CD4-positive, alpha-beta memory T cell (primary cell): Measurements from ENCODE around the gene F7. TPM values are rescaled to one million over a fixed set of nuclear protein-coding genes. Genes with fewer than 3 reads are reported as not detected.

Experiments
- CTCF ChIA-PET: fragments of 350-600 bp; sonication (Branson Sonifier 250); formaldehyde crosslinking; loops from one replicate; lab custom pipeline; 2021; ENCODE audit warnings: inconsistent platforms; ENCODE audit not compliant: partially characterized antibody; lab: Charles Lee
- POLR2A ChIA-PET: fragments of 350-600 bp; sonication (Branson Sonifier 250); formaldehyde crosslinking; loops from one replicate; lab custom pipeline; 2021; ENCODE audit not compliant: partially characterized antibody; lab: Charles Lee
- DNase-seq, 5 donors: peaks; one replicate each; pipeline versions ENCODE4 v3.0.0 to v3.0.0-alpha.2; 2020 to 2022; ENCODE audit warnings: mixed read lengths in 1 of 5
- H3K27ac ChIP-seq: one replicate; pipeline ENCODE4 v1.7.0; 2013; ENCODE audit warnings: low read depth, low read length
- H3K27me3 ChIP-seq: 2 replicates; pipeline ENCODE4 v1.7.0; 2013; ENCODE audit warnings: mild to moderate bottlenecking, low read length, moderate library complexity; ENCODE audit not compliant: insufficient read depth
- H3K36me3 ChIP-seq: 2 replicates; pipeline ENCODE4 v1.7.0; 2013; ENCODE audit warnings: mild to moderate bottlenecking, low read length, moderate library complexity; ENCODE audit not compliant: insufficient read depth
- H3K4me1 ChIP-seq: 2 replicates; pipeline ENCODE4 v1.7.0; 2013; ENCODE audit warnings: mild to moderate bottlenecking, low read length, moderate library complexity; ENCODE audit not compliant: insufficient read depth
- H3K4me3 ChIP-seq, 2 donors: one replicate each; pipeline ENCODE4 v1.7.0; 2013; ENCODE audit warnings: low read length in 2 of 2, mild to moderate bottlenecking in 1 of 2
- H3K9me3 ChIP-seq, 2 donors: one replicate each; pipeline ENCODE4 v1.7.0; 2013; ENCODE audit warnings: low read length in 2 of 2, control low read depth in 1 of 2; ENCODE audit not compliant: control insufficient read depth in 1 of 2
- H3K27ac Mint-ChIP-seq, 7 donors: one replicate each; pipeline ENCODE4 v1.8.0; 2020 to 2021; ENCODE audit warnings: mixed read lengths in 7 of 7, mild to moderate bottlenecking in 6 of 7, inconsistent platforms in 3 of 7, moderate library complexity in 3 of 7
- H3K27me3 Mint-ChIP-seq, 2 donors: one replicate each; pipeline ENCODE4 v1.8.0; 2020 to 2021; ENCODE audit warnings: mixed read lengths in 2 of 2
- H3K36me3 Mint-ChIP-seq, 2 donors: one replicate each; pipeline ENCODE4 v1.8.0; 2020 to 2021; ENCODE audit warnings: mixed read lengths in 2 of 2, inconsistent platforms in 1 of 2, mild to moderate bottlenecking in 1 of 2
- H3K4me1 Mint-ChIP-seq, 4 donors: one replicate each; pipeline ENCODE4 v1.8.0; 2020 to 2021; ENCODE audit warnings: mixed read lengths in 4 of 4, mild to moderate bottlenecking in 1 of 4
- H3K4me3 Mint-ChIP-seq, 8 donors: one replicate each; pipeline ENCODE4 v1.8.0; 2020 to 2021; ENCODE audit warnings: mixed read lengths in 8 of 8, mild to moderate bottlenecking in 7 of 8, moderate library complexity in 6 of 8, inconsistent platforms in 3 of 8
- H3K9me3 Mint-ChIP-seq, 8 donors: one replicate each; pipeline ENCODE4 v1.8.0; 2020 to 2021; ENCODE audit warnings: mixed read lengths in 8 of 8, mild to moderate bottlenecking in 5 of 8, inconsistent platforms in 3 of 8, moderate library complexity in 1 of 8
- intact Hi-C: fragments of 100-400 bp; cut with micrococcal nuclease; formaldehyde crosslinking; loops from one replicate; pipeline ENCODE4 v1.15.1; 2023
- polyA plus RNA-seq, 2 donors: library from polyadenylated mRNA; unstranded; fragments of 300-500 nt; fragmentation: Illumina TruSeq; gene quantifications; one replicate each; pipeline ENCODE4 v1.2.3, GENCODE V29; 2021
- total RNA-seq, 2 experiments: library from RNA; stranded (reverse); gene quantifications; one replicate each; pipeline ENCODE4 v1.2.3, GENCODE V29; 2021

F7 gene
- total and polyA plus RNA-seq, 4 experiments from 2014 or later, result not detected

GRCh38 chr13:113084943-113085540 lies 20.5 kb upstream of the F7 start:
- intact Hi-C loops, result no loop called here
- DNase-seq, result no peak
- H3K4me3 ChIP-seq, result no peak overlapping the region
- Mint-ChIP-seq H3K4me3 (no peak overlapping the region), H3K4me1 (no peaks in the 10 kb centered on the region), H3K36me3 (peaks cover 0 to 9% of the 10 kb centered on the region in 2 donors), H3K27me3 (no peaks in the 10 kb centered on the region), H3K9me3 (peaks cover 0 to 2% (median 0%) of the 10 kb centered on the region in 8 donors), H3K27ac (peak overlapping the region in 1 of 7 donors; percentile 15)
- H3K27ac ChIP-seq, result no peak overlapping the region
- H3K4me1 ChIP-seq, result no peaks in the 10 kb centered on the region
- H3K9me3 ChIP-seq, result no peaks in the 10 kb centered on the region
- POLR2A ChIA-PET, result no interaction called here
- CTCF ChIA-PET, result no interaction called here
- H3K36me3 ChIP-seq, result no peaks in the 10 kb centered on the region
- no peaks in the 10 kb centered on the region for H3K27me3 ChIP-seq

DNA sequence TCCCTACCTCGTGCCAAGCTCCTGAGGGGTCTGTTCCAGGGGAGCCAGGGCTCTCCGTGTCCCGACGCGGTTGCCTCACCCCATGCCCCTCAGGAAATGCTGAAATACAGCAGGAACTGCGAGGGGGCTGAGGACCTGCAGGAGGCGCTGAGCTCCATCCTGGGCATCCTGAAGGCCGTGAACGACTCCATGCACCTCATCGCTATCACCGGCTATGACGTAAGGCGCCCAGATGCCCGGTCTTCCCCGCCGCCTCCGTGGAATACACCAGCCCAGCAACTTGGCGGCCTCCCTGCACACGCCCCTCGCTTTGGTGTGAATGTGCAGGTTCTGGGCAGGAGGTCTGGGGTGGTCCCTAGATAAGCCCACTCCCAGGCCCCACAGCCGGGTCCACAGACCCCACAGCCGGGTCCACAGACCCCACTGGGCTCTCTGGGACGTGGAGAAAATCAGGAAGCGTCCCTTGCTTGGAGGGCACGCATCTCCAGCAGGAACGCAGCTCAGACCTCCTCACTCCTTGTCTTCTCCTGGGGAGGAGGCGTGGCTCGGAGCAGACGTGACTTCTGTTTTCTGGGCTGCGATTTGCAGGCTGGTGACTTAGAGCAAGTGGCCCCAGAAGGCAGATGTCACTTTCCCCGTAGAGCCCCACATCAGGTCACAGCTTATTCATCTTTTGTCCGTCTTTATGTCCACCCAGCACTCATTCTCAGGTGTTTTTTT lies 19.4 kb upstream of the F7 start:
- H3K9me3 Mint-ChIP-seq, result peaks cover 0 to 2% (median 0%) of the 10 kb centered on the region in 8 donors
- H3K36me3 ChIP-seq, result no peaks in the 10 kb centered on the region
- H3K27me3 Mint-ChIP-seq, result no peaks in the 10 kb centered on the region
- no peak overlapping the region for H3K4me3 Mint-ChIP-seq
- ChIA-PET POLR2A (no interaction called here), CTCF (interaction anchor here (0.7 kb wide), 1 partner anchor 108 kb away, joined by 3 read pairs; no protein-coding TSS in a partner anchor)
- no peaks in the 10 kb centered on the region for H3K4me1 ChIP-seq
- intact Hi-C loops, result no loop called here
- no peaks in the 10 kb centered on the region for H3K9me3 ChIP-seq
- no peaks in the 10 kb centered on the region for H3K27me3 ChIP-seq
- no peak overlapping the region for H3K27ac ChIP-seq
- peaks cover 2 to 9% of the 10 kb centered on the region in 2 donors for H3K36me3 Mint-ChIP-seq
- DNase-seq, result no peak
- H3K4me3 ChIP-seq, result no peak overlapping the region
- H3K4me1 Mint-ChIP-seq, result no peaks in the 10 kb centered on the region
- H3K27ac Mint-ChIP-seq, result no peak overlapping the region

DNA sequence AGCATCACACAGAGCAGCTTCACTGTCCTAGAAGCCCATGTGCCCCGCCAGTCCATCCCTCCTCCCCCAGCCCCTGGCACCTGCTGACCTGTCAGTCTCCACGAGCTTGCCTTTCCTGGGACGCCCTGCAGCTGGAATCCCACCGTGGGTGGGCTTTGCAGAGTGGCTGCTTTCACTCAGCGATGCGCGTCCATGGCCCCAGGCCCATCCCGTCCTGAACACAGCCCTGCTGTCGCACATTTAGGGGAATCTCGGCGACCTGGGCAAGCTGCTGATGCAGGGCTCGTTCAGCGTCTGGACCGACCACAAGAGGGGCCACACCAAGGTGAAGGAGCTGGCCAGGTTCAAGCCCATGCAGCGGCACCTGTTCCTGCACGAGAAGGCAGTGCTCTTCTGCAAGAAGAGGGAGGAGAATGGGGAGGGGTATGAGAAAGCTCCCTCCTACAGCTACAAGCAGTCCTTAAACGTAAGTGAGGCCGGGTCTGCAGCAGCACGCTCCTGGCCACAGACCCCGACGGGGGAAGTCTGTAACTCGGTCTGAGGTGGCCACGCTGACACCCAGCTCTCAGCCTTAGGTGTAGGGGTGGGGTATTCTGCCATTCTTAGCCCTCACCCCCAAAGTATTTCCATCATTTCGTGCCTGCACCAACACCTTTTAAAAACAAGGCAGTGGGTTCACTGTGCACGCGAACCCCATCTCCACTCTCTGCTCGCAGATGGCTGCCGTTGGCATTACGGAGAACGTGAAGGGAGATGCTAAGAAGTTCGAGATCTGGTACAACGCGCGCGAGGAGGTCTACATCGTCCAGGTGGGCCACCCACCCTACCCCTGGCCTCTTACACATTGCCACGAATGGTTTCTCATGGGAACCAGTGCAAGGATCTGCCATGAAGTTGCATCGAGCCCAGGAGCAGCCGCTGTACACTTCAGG lies 18.3 kb upstream of the F7 start:
- intact Hi-C loops, result no loop called here

DNA sequence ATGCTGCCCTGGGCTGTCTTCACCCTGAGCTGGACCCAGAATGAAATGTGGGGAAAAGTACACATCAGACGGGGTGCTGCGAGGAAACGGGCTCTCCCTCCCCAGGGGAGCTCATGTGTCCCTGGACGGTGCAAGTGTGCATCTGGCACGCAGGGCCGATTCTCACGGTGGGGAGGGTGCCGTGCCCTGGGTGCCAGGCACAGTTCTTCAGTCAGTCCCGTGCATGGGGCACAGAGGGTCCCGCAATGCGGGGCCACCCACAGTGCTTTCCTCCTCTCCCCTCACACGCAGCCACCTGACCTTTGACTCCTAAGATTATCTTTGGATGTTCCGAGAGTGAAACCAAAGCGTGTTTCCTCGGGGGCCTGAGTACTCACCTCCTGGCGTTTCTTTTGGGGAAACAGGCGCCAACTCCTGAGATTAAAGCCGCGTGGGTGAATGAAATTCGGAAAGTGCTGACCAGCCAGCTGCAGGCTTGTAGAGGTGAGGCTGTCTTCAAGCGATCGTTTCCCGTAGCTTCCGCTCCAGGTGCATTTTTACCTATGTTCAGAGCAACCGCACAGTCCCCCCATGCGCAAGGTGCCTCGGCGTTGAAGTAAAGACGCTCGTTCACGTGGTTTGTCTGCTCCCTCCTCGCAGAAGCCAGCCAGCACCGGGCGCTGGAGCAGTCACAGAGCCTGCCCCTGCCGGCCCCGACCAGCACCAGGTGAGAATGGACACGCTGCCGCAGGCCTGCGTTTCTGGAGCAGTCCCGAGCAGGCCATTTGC lies 17.5 kb upstream of the F7 start:
- Histone ChIP-seq H3K9me3 (no peaks in the 10 kb centered on the region), H3K27me3 (no peaks in the 10 kb centered on the region), H3K36me3 (no peaks in the 10 kb centered on the region), H3K4me1 (no peaks in the 10 kb centered on the region), H3K4me3 (no peak overlapping the region), H3K27ac (no peak overlapping the region)
- peaks cover 2 to 9% of the 10 kb centered on the region in 2 donors for H3K36me3 Mint-ChIP-seq
- CTCF ChIA-PET, result no interaction called here
- DNase-seq, result no peak
- H3K9me3 Mint-ChIP-seq, result peaks cover 0 to 2% (median 0%) of the 10 kb centered on the region in 8 donors
- no peaks in the 10 kb centered on the region for H3K27me3 Mint-ChIP-seq
- intact Hi-C loops, result no loop called here
- no peak overlapping the region for H3K27ac Mint-ChIP-seq
- H3K4me1 Mint-ChIP-seq, result no peaks in the 10 kb centered on the region
- POLR2A ChIA-PET, result no interaction called here
- H3K4me3 Mint-ChIP-seq, result no peak overlapping the region

More for the DNA sequence above, 18.3 kb upstream of the F7 start:
- H3K27ac ChIP-seq, result no peak overlapping the region
- ChIA-PET CTCF (interaction anchor here (0.7 kb wide), 1 partner anchor 109 kb away, joined by 3 read pairs; no protein-coding TSS in a partner anchor), POLR2A (no interaction called here)
- no peak for DNase-seq
- no peaks in the 10 kb centered on the region for H3K4me1 ChIP-seq
- peaks cover 2 to 9% of the 10 kb centered on the region in 2 donors for H3K36me3 Mint-ChIP-seq
- H3K4me3 Mint-ChIP-seq, result no peak overlapping the region
- no peak overlapping the region for H3K27ac Mint-ChIP-seq
- peaks cover 0 to 2% (median 0%) of the 10 kb centered on the region in 8 donors for H3K9me3 Mint-ChIP-seq
- no peaks in the 10 kb centered on the region for H3K4me1 Mint-ChIP-seq
- H3K27me3 ChIP-seq, result no peaks in the 10 kb centered on the region
- H3K9me3 ChIP-seq, result no peaks in the 10 kb centered on the region
- H3K27me3 Mint-ChIP-seq, result no peaks in the 10 kb centered on the region
- no peak overlapping the region for H3K4me3 ChIP-seq
- H3K36me3 ChIP-seq, result no peaks in the 10 kb centered on the region

DNA sequence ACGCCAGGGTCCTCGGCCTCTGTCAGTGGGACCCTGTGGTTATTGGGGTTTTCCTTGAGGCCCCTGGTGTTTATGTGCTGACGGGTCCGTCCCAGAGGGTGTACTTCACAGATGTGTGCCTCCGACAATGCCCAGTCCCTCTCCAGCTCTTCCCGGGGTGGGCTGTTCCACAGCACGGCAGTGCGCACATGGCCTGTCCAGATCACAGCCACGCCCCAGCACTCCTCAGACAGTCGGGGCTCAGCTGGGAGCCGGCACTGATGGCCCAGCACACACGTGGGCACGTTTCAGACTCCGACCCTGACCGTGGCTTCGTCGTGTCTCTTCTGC lies 16.9 kb upstream of the F7 start:
- Mint-ChIP-seq H3K4me1 (no peaks in the 10 kb centered on the region), H3K27me3 (no peaks in the 10 kb centered on the region), H3K36me3 (peaks cover 2 to 9% of the 10 kb centered on the region in 2 donors), H3K9me3 (peaks cover 0 to 2% (median 0%) of the 10 kb centered on the region in 8 donors), H3K4me3 (no peak overlapping the region), H3K27ac (no peak overlapping the region)
- no peak for DNase-seq
- POLR2A ChIA-PET, result no interaction called here
- no peaks in the 10 kb centered on the region for H3K27me3 ChIP-seq
- intact Hi-C loops, result no loop called here
- no peak overlapping the region for H3K27ac ChIP-seq
- no peaks in the 10 kb centered on the region for H3K9me3 ChIP-seq
- no peaks in the 10 kb centered on the region for H3K4me1 ChIP-seq
- no peak overlapping the region for H3K4me3 ChIP-seq
- H3K36me3 ChIP-seq, result no peaks in the 10 kb centered on the region
- CTCF ChIA-PET, result no interaction called here

GRCh38 chr13:113089693-113090414 lies 15.7 kb upstream of the F7 start:
- CTCF ChIA-PET, result no interaction called here

More at GRCh38 chr13:113089693-113090414, 15.7 kb upstream of the F7 start:
- no peak overlapping the region for H3K4me3 Mint-ChIP-seq
- no peaks in the 10 kb centered on the region for H3K36me3 ChIP-seq
- H3K4me1 ChIP-seq, result no peaks in the 10 kb centered on the region
- H3K9me3 Mint-ChIP-seq, result no peaks in the 10 kb centered on the region
- no peak overlapping the region for H3K27ac ChIP-seq
- no peaks in the 10 kb centered on the region for H3K27me3 Mint-ChIP-seq
- no peaks in the 10 kb centered on the region for H3K9me3 ChIP-seq
- intact Hi-C loops, result no loop called here
- H3K36me3 Mint-ChIP-seq, result peaks cover 2 to 3% of the 10 kb centered on the region in 2 donors
- H3K4me1 Mint-ChIP-seq, result no peaks in the 10 kb centered on the region
- H3K4me3 ChIP-seq, result no peak overlapping the region
- H3K27ac Mint-ChIP-seq, result no peak overlapping the region
- DNase-seq, result no peak
- no peaks in the 10 kb centered on the region for H3K27me3 ChIP-seq
- POLR2A ChIA-PET, result no interaction called here
